Activated CD4-positive, alpha-beta memory T cell treated with anti-CD3 and anti-CD28 coated beads, Interleukin-2, amount 10 ng/mL, durations not matched to agents 7 days and 5 days (primary cell): ENCODE measurements around the gene CTNNA2. TPM values are rescaled to one million over a fixed set of nuclear protein-coding genes. Genes with fewer than 3 reads are reported as not detected.

ENCODE experiments used
- CTCF ChIA-PET: fragments of 350-600 bp; sonication (Branson Sonifier 250); formaldehyde crosslinking; loops from one replicate; lab custom pipeline; 2021; ENCODE audit warnings: antibody characterized with exemption, inconsistent platforms; lab: Charles Lee
- POLR2A ChIA-PET: fragments of 350-600 bp; sonication (Branson Sonifier 250); formaldehyde crosslinking; loops from one replicate; lab custom pipeline; 2021; ENCODE audit warnings: antibody characterized with exemption; lab: Charles Lee
- DNase-seq: peaks from one replicate; pipeline ENCODE4 v3.0.0-alpha.2; 2020
- H3K27ac Mint-ChIP-seq: one replicate; pipeline ENCODE4 v1.8.0; 2021; ENCODE audit warnings: mild to moderate bottlenecking, mixed read lengths
- H3K27me3 Mint-ChIP-seq: one replicate; pipeline ENCODE4 v1.8.0; 2021; ENCODE audit warnings: mixed read lengths
- H3K36me3 Mint-ChIP-seq: one replicate; pipeline ENCODE4 v1.8.0; 2021; ENCODE audit warnings: low read depth, mixed read lengths
- H3K4me1 Mint-ChIP-seq: one replicate; pipeline ENCODE4 v1.8.0; 2021; ENCODE audit warnings: mixed read lengths
- H3K4me3 Mint-ChIP-seq: one replicate; pipeline ENCODE4 v1.8.0; 2021; ENCODE audit warnings: mild to moderate bottlenecking, mixed read lengths
- H3K9me3 Mint-ChIP-seq: one replicate; pipeline ENCODE4 v1.8.0; 2021; ENCODE audit warnings: mixed read lengths
- total RNA-seq, 2 experiments: library from RNA; stranded (reverse); gene quantifications; one replicate each; pipeline ENCODE4 v1.2.3, GENCODE V29; 2021

Gene CTNNA2
- total RNA-seq, 2 experiments from 2014 or later = not detected

DNA sequence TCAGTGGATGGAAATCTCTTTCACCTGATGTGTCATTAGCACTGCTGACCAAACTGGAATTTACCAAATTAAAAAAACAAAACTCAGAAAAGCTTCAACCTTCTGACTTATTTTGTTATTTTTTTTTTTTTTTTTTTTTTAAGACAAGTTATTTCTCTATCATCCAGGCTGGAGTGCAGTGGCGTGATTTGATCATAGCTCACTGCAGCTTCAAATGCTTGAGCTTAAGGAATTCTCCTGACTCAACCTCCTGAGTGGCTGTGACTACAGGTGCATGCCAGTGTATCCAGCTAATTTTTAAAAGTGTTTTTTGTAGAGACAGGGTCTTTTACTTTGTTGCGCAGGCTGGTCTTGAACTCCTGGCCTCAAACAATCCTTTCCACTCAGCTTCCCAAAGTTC lies 636.1 kb downstream of the CTNNA2 start:
- no peak overlapping the region for H3K27ac Mint-ChIP-seq
- H3K4me1 Mint-ChIP-seq = no peaks in the 10 kb centered on the region
- no peak for DNase-seq
- no peaks in the 10 kb centered on the region for H3K27me3 Mint-ChIP-seq
- H3K9me3 Mint-ChIP-seq = peaks cover 9% of the 10 kb centered on the region
- H3K36me3 Mint-ChIP-seq = no peaks in the 10 kb centered on the region
- no peak overlapping the region for H3K4me3 Mint-ChIP-seq
- POLR2A ChIA-PET = no interaction called here
- CTCF ChIA-PET = no interaction called here

DNA sequence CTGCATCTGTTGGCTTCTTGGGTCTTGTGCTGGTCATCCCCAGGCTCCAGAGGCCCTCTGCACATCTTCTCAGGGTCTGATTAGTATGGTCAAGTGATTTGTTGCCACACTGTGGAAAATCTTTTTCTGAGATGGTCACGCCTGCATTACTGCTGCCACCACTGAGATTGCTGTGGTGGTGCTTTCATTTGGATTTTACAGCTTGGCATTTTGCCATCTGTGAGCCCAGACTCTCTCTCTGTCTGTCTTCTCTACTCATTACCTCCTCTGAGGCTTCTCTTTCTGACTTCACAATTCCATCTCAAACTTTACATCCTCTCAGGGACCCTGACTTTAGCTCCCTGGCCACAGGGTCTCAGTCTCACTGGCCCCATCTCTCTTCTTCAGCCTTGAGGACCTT lies 637.1 kb downstream of the CTNNA2 start:
- no peaks in the 10 kb centered on the region for H3K36me3 Mint-ChIP-seq
- H3K27me3 Mint-ChIP-seq = no peaks in the 10 kb centered on the region
- DNase-seq = no peak
- H3K4me1 Mint-ChIP-seq = no peaks in the 10 kb centered on the region
- ChIA-PET POLR2A (no interaction called here), CTCF (no interaction called here)
- no peak overlapping the region for H3K4me3 Mint-ChIP-seq
- H3K27ac Mint-ChIP-seq = no peak overlapping the region
- peaks cover 5% of the 10 kb centered on the region for H3K9me3 Mint-ChIP-seq

DNA sequence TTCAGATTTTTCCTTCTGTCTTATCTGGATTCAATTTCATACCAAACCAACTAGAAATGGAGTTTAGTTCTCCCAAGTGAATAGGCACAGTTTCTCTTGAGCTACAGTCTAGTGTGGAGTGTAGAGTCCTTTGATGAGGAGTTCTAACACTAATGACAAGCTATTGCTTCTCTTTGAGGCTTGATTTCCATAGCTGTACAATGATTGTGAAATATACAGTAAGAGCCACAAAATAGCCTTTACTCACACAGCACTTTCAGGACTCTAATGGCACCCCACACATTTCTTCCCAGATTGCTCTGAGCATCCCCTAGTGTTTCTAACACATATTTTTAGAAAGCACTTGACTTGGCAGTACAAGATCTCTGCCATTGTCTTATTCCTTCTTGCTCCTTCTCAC lies 638.4 kb downstream of the CTNNA2 start:
- POLR2A ChIA-PET = no interaction called here
- no peaks in the 10 kb centered on the region for H3K27me3 Mint-ChIP-seq
- H3K4me1 Mint-ChIP-seq = no peaks in the 10 kb centered on the region
- CTCF ChIA-PET = no interaction called here
- no peak for DNase-seq
- no peaks in the 10 kb centered on the region for H3K36me3 Mint-ChIP-seq
- H3K4me3 Mint-ChIP-seq = no peak overlapping the region
- H3K9me3 Mint-ChIP-seq = peaks cover 4% of the 10 kb centered on the region
- no peak overlapping the region for H3K27ac Mint-ChIP-seq

DNA sequence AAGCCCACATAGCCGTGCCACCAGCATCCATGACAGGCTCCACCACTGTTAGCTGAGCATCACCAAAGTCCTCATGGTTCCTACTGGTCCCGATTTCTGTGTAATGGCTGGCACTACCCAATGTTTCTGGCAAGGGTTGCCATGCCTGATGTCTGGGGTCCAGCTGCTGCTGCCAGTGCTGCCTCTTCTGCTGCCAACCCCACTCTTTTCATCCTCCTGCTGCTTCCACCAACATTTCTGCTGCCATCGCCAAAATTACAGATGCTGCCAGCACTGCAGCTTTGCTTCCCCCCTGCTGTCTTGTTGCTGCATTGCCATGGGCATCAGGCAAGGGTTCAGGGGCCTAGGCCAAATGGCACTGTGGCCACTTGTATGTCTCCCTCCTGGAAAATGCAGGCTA lies 638.8 kb downstream of the CTNNA2 start:
- no peak for DNase-seq
- ChIA-PET POLR2A (no interaction called here), CTCF (no interaction called here)
- Mint-ChIP-seq H3K27me3 (no peaks in the 10 kb centered on the region), H3K9me3 (peaks cover 2% of the 10 kb centered on the region), H3K27ac (no peak overlapping the region), H3K36me3 (no peaks in the 10 kb centered on the region), H3K4me3 (no peak overlapping the region), H3K4me1 (no peaks in the 10 kb centered on the region)

DNA sequence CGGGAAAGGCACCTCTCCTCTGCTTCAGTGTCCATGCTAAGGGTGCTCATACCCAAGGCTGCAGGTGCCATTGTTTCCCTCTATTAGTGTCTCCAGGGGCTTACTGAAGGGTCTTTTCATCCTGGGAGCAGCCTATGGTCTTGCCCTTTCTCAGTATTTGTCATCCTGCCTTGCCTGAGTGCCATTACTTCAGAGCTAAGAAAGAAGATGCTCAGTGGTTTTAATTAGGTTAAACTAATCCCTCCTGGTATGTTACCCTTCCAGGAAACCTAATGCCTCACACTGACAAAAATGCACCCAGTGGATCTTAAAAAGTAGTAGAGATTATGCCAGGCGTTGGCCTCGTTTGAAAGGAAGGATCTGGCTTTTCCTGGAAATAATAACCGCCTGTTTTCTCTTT lies 640.3 kb downstream of the CTNNA2 start:
- Mint-ChIP-seq H3K9me3 (peaks cover under 1% of the 10 kb centered on the region), H3K27me3 (no peaks in the 10 kb centered on the region), H3K27ac (no peak overlapping the region), H3K4me3 (no peak overlapping the region), H3K4me1 (no peaks in the 10 kb centered on the region), H3K36me3 (no peaks in the 10 kb centered on the region)
- no peak for DNase-seq
- CTCF ChIA-PET = no interaction called here
- POLR2A ChIA-PET = no interaction called here

DNA sequence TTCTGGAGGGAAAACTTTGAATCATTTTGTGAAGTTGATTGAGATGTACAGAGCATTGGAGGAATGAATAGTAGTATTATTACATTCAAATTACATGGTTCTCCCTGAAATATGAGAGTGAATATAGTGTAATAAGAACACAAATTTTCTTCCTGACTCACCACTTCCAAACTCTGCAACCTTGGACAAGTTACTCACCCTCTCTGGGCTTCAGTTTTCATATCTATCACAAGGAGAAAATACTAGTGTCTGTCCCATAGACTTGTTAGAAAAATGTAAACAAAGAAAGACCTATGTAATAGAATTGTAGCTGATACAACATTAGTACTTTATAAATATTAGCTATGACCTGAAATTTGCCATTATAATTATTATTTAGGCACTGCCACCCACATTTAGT lies 640.9 kb downstream of the CTNNA2 start:
- DNase-seq = no peak
- CTCF ChIA-PET = no interaction called here
- H3K27me3 Mint-ChIP-seq = no peaks in the 10 kb centered on the region
- H3K27ac Mint-ChIP-seq = no peak overlapping the region
- POLR2A ChIA-PET = no interaction called here
- H3K4me3 Mint-ChIP-seq = no peak overlapping the region
- no peaks in the 10 kb centered on the region for H3K4me1 Mint-ChIP-seq
- no peaks in the 10 kb centered on the region for H3K36me3 Mint-ChIP-seq
- H3K9me3 Mint-ChIP-seq = no peaks in the 10 kb centered on the region

DNA sequence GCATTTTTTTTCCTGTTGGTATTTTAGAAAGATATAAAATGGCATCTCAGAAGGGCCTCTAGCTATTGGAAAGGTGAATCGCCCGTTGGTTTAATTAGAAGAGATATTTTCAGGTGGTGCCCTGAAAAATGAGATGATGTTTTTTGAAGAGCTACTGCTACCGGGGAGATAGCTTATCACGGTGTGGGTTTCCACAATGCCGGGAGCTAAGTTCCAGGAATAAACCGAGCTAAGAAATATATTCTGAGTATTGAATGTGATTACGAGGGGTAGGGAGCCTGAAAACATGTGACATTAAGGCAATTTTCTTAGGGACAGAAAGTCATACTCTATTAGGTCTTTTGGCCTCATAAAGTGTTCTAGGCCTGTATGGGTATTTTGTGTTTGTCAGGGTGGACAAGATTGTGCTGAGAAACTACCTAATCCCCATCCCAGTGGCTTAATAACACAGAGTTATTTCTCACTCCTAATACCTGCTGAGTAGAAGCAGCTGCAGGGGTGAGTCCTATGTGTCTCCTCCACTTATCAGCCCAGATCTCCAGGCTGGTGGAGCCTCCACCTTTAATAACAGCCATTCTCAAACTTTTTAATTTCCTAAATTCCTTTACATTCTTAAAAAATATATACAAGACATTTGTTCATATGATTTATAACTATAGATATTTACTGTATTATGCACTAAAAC lies 641.5 kb downstream of the CTNNA2 start:
- CTCF ChIA-PET = no interaction called here
- Mint-ChIP-seq H3K9me3 (no peaks in the 10 kb centered on the region), H3K4me3 (no peak overlapping the region), H3K27me3 (no peaks in the 10 kb centered on the region), H3K36me3 (no peaks in the 10 kb centered on the region), H3K4me1 (no peaks in the 10 kb centered on the region), H3K27ac (no peak overlapping the region)
- POLR2A ChIA-PET = no interaction called here
- no peak for DNase-seq

DNA sequence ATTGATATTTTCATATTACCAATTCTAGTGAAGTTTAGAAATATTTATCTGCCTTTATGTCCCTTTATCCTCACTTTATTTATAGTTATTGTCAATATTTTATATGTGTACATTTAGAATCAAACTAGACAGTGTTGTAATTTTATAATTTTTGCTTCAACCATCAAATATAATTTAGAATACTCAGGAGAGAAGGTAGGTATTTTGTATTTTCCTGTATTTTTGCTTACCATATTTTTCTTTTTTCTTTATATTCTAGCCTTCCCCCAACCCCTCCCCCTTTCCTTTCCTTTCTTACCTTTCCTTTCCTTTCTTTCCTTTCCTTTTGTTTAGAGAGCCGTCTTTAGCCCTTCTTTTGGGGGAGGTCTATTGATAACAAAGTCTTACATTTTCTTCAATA lies 651.5 kb downstream of the CTNNA2 start:
- no peaks in the 10 kb centered on the region for H3K27me3 Mint-ChIP-seq
- no peaks in the 10 kb centered on the region for H3K36me3 Mint-ChIP-seq
- POLR2A ChIA-PET = no interaction called here
- no peak overlapping the region for H3K4me3 Mint-ChIP-seq
- CTCF ChIA-PET = no interaction called here
- DNase-seq = no peak
- no peaks in the 10 kb centered on the region for H3K9me3 Mint-ChIP-seq
- H3K27ac Mint-ChIP-seq = no peak overlapping the region
- H3K4me1 Mint-ChIP-seq = no peaks in the 10 kb centered on the region

DNA sequence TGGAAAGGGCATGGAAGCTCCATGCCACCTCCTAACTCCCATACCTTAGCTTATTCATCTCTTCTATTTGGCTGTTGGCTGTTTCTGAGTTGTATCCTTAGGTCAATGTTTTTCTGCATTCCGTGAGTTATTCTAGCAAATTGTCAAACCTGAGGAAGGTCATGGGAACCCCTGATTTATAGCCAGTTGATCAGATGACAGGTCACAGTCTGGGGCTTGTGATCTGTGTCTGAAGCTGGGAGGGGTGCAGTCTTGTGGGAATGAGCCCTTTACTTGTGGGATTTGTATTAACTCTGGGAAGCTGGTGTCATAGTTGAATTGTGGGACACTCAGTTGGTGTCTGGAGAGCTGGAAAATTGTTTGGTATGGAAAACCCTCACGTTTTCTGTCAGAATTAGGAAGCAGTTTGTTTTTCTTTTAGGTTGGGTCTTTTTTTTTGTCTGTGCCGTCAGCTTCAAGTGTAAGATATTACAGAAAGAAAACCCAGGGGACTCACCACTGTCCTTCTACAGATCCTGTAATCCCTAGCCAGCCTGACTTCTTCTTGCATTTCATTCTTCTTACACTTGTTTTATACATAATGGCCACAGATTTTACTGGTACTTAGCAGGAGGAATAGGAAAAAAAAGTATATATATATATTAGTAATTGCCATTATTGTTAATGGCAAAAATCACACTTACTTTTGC lies 653.8 kb downstream of the CTNNA2 start:
- Mint-ChIP-seq H3K4me3 (no peak overlapping the region), H3K27me3 (no peaks in the 10 kb centered on the region), H3K27ac (no peak overlapping the region), H3K4me1 (no peaks in the 10 kb centered on the region), H3K9me3 (no peaks in the 10 kb centered on the region), H3K36me3 (no peaks in the 10 kb centered on the region)
- ChIA-PET POLR2A (no interaction called here), CTCF (no interaction called here)
- DNase-seq = no peak

DNA sequence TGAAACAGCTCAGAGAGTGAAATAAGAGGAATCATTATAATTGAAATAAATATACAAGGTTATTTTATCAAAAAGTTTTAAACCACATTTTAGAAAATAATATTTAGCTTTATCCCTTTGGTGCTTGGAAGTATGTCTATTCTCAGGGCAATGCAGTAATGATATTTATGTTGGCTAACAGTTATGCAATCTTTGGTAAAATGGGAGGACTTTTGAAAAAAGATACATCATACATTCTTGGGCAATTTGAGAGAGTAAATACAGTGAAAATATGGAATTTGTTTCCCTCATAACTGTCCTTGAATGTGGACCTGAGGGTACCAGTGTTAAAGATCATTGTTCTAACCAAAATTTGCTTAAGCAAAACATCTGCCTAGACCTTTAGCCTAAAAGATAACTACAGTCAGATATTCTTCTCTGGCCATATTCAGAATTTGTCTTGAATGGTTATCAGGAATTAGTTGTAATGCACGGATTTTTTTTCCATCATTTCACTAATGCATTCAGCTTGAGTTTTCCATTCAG lies 654.5 kb downstream of the CTNNA2 start:
- H3K9me3 Mint-ChIP-seq = peaks cover 4% of the 10 kb centered on the region
- no peak overlapping the region for H3K4me3 Mint-ChIP-seq
- CTCF ChIA-PET = no interaction called here
- no peaks in the 10 kb centered on the region for H3K4me1 Mint-ChIP-seq
- H3K27me3 Mint-ChIP-seq = no peaks in the 10 kb centered on the region
- POLR2A ChIA-PET = no interaction called here
- H3K27ac Mint-ChIP-seq = no peak overlapping the region
- H3K36me3 Mint-ChIP-seq = no peaks in the 10 kb centered on the region
- DNase-seq = no peak

DNA sequence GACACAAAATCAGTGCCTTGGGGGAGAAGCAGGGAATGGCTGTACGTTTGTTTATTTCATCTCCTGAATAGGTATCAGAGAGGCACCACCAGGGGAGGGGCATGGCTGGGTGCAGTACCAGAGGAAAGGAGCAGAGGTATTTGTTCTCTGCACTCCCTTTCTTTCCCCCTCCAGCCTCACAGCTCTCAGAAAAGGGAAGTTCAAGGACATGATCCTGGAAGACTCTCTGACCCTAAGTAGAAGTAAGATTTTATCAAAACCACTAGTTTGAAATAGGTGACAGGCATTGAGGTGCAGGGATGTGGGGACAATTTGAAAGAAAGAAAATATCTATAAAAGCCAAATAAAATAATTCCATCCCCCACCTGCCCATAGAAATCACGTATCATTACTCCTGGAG lies 655.2 kb downstream of the CTNNA2 start:
- DNase-seq = no peak
- POLR2A ChIA-PET = no interaction called here
- H3K27ac Mint-ChIP-seq = no peak overlapping the region
- H3K9me3 Mint-ChIP-seq = peaks cover 6% of the 10 kb centered on the region
- no peak overlapping the region for H3K4me3 Mint-ChIP-seq
- H3K4me1 Mint-ChIP-seq = no peaks in the 10 kb centered on the region
- no peaks in the 10 kb centered on the region for H3K36me3 Mint-ChIP-seq
- no peaks in the 10 kb centered on the region for H3K27me3 Mint-ChIP-seq
- CTCF ChIA-PET = no interaction called here

DNA sequence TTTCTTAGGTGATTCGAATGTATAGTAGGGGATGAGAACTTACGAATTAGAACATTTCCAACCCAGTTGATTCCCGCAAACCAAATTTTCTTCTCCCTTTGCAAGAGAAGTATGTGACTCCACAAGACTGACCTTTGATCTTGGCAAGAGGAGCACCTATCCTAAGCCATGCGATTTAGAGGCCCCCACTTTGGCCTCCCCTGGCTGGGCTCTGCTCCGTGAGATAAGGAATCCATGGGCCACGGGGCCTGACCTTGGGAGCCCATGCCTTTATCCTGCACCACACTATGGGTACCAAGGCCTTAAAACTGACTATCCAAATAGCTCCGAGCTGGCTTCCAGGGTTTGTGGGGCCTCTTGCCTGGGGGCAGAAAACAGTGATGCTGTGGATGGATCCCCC lies 656.0 kb downstream of the CTNNA2 start:
- Mint-ChIP-seq H3K9me3 (peaks cover 10% of the 10 kb centered on the region), H3K27me3 (no peaks in the 10 kb centered on the region), H3K4me1 (no peaks in the 10 kb centered on the region), H3K36me3 (no peaks in the 10 kb centered on the region), H3K4me3 (no peak overlapping the region), H3K27ac (no peak overlapping the region)
- ChIA-PET POLR2A (no interaction called here), CTCF (no interaction called here)
- no peak for DNase-seq

DNA sequence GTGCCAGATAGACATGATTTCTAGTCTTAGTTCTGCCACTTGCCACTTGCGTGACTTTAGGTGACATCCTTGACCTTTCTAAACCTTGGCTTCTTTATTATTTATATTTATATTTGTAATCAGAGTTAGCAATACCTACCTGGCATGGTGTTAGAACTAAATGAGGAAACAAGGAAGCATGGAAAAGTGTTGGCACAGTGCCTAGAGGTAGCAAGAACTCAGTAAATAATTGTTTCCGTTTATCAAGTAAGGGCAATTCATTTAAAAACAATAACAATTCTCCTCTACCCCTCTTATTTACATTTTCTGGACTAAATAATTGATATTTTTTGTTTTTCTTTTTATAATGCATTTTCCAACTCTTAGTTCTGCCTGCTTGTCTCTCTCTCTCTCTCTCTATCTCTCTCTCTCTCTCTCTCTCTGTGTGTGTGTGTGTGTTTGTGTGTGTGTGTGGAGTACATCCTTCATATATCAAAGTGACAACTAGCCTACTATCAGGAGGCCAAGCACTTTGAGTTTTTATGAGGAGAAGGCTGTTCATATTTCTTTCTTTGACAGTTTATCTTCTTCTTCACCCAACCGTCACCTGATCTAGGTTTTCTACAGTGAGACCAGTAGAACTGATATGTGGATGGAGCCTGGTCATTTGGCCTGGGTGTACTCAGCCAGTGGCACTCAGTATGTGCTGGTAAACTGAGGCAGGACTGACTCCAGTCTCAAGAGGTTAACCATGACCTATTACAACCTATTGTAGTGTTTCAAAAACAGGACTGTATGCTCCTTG lies 657.2 kb downstream of the CTNNA2 start:
- Mint-ChIP-seq H3K4me1 (no peaks in the 10 kb centered on the region), H3K4me3 (no peak overlapping the region), H3K36me3 (no peaks in the 10 kb centered on the region), H3K27me3 (no peaks in the 10 kb centered on the region), H3K9me3 (peaks cover 10% of the 10 kb centered on the region), H3K27ac (no peak overlapping the region)
- CTCF ChIA-PET = no interaction called here
- POLR2A ChIA-PET = no interaction called here
- DNase-seq = no peak
